ENCODE data around the gene HNF1A.
A peak's percentile ranks its signal among the peaks of the same experiment; 100 is the strongest.
"Not testable (repeated sequence)": the region's sequence is repeated elsewhere in the genome, so short reads cannot be mapped to it uniquely, and the experiment has no call there.

HNF1A gene, protein sequence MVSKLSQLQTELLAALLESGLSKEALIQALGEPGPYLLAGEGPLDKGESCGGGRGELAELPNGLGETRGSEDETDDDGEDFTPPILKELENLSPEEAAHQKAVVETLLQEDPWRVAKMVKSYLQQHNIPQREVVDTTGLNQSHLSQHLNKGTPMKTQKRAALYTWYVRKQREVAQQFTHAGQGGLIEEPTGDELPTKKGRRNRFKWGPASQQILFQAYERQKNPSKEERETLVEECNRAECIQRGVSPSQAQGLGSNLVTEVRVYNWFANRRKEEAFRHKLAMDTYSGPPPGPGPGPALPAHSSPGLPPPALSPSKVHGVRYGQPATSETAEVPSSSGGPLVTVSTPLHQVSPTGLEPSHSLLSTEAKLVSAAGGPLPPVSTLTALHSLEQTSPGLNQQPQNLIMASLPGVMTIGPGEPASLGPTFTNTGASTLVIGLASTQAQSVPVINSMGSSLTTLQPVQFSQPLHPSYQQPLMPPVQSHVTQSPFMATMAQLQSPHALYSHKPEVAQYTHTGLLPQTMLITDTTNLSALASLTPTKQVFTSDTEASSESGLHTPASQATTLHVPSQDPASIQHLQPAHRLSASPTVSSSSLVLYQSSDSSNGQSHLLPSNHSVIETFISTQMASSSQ

DNA sequence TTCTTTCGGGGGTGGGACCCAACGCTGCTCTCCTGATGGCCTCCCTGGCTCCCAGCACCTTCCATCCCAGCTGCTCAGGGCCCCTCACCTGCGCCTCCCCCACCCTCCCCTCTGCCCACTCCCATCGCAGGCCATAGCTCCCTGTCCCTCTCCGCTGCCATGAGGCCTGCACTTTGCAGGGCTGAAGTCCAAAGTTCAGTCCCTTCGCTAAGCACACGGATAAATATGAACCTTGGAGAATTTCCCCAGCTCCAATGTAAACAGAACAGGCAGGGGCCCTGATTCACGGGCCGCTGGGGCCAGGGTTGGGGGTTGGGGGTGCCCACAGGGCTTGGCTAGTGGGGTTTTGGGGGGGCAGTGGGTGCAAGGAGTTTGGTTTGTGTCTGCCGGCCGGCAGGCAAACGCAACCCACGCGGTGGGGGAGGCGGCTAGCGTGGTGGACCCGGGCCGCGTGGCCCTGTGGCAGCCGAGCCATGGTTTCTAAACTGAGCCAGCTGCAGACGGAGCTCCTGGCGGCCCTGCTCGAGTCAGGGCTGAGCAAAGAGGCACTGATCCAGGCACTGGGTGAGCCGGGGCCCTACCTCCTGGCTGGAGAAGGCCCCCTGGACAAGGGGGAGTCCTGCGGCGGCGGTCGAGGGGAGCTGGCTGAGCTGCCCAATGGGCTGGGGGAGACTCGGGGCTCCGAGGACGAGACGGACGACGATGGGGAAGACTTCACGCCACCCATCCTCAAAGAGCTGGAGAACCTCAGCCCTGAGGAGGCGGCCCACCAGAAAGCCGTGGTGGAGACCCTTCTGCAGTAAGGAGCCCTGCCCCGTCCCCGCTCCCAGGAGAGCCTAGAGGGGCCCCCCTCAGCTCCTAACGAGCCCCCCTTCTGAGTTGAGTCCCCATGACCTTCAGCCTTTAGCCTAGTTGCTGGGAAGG, at the start of gene HNF1A:
Gene HNF1A (plus strand): TSS at position 248 of the 924 bp plus-strand sequence. CDS start 226 bp downstream, at position 474.
- DNase-seq = no peak

DNA sequence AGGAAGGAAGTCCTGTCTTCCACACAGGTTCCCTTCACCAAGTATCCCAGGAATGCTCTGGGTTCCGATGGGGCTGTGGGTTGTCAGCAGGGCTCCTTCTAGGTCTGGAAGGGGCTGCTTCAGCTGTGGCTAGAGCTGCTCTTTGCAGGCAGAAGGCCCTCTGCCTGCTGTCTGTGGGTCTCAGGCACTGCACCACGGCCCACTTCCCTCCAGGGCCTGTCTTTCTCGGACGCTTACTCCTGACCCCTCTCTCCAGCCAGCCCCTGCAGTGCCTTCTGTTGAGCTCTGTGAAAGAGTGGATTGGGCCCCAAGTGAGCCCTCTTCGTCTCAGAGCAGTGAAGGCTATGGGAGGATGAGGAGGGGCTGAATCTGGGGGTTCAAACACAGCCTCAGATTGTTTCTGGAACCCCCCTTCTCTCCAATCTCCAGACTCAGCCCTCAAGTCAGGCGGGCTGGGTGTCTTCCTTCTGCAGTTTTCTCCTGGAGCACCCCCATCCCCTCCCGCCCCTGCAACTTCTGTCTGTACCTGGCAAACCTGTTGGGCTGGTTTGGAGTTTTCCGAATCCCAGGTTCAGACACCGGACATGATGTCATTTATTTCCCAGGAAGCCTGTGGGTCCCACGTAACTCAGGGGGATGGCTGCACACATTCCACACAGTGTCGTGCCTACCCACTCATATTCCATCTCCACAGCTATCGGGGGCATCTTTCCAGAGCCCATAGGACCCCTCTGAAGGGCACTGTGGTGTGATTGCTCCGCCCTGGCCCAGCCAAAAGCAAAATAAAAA, 49.3 kb upstream of the HNF1A start:
- DNase-seq = no peak

DNA sequence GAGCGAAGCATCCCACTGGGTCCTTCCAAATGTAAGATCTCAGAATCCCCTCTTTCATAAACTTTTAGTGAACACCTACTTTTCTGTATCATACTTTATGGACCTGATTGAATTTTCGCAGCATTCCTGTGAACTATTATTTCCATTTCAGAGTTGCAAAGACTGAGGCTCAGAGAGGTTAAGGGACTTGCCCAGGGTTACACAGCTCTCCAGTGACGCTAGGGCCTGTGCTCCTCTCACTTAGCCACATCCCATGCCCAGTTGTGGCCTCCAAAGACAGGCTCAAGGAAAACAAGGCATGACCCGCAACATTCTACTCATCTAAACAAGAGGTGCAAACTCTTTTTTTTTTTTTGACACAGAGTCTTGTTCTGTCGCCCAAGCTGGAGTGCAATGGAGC, 48.3 kb upstream of the HNF1A start:
- DNase-seq = no peak

DNA sequence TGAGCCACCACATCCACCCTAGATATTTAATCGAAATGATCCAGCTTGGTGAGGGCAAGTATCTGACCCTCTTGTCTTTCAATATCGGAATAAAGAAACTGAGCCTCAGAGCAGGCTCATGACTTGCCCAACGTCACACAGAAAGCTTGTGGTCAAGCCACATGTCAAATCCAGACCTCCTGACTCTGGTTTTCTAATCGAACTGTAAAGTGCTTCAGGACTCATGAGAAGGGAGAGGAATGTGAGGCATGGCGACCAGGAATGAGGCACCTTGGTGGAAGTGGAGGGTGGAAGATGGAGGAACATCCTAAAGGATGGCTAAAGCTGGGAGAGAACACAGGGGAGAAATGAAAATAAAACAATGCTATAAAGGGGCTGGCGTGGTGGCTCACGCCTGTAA, 46.3 kb upstream of the HNF1A start:
- DNase-seq = no peak

DNA sequence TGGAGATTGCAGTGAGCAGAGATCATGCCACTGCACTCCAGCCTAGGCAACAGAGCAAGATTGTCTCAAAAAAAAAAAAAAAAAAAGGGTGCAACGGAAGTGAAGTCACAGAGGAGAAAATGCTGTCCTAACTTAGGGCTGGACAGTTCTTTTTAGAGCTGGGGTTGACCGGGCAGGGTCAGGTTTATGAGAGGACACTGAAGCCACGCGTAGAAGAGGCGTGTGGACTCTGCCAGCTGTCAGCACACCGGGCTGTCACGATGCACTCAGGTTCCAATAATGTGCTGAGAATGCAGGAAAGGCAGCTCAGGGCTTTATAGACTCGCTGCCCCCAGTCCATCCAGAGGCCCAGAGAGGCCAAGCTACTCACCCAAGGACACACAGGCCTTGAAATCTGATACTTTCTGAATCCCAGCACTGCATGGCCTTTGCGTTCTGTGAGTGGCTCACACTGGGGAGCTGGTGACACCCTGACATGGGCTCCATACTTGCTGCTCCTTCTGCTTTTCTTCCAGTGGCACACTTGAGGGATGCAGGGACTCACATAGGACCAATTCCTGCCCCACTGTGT, 45.3 kb upstream of the HNF1A start:
- DNase-seq = no peak

DNA sequence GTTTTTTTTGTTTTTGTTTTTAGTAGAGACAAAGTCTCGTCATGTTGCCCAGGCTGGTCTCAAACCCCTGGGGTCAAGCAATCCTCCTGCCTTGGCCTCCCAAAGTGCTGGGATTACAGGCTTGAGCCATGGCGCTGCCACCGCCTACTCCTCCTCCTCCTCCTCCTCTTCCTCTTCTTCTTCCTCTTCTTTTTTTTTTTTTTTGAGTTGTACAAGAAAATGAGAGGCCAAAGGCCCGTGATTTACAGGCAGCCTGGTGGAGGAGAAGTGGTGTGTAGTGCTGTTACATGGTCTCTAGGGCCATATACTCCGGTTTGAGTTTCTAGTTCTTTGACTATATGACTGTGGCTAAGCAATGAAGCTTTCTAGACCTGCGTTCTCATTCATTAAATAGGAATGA, 44.6 kb upstream of the HNF1A start:
- DNase-seq = no peak

DNA sequence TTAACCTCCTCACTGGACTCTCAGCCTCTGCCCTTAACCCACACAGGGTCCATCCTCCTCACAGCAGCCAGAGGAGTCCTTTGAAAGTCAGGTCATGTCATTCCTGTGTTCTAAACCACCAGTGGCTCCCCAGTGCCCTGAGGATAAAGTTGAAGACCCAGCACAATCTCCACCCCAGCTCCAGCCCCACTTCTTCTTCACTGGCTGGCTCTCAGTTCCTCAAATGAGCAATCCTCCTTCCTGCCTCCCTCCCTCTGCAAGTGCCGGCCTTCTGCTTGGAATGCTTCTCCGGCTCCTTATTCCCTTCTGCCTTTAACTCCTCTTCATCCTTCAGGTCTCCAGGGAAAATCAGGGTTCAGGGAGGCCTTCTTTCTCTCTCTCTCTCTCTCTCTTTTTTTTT, 42.1 kb upstream of the HNF1A start:
- DNase-seq = no peak

DNA sequence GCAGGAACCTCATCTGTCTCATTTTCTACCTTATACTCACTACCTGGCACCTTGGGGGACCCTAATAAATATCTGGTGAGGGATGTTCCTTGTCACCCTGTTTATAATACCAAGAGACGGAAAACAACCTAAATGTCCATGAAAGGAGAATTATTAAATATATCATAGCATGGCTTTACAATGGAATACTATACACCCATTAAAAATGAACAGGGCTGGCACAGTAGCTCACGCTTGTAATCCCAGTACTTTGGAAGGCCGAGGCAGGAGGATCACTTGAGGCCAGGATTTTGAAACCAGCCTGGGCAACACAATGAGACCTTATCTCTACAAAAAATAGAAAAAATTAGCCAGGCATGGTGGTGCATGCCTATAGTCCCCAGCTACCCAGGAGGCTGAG, 39.8 kb upstream of the HNF1A start:
- DNase-seq = no peak

DNA sequence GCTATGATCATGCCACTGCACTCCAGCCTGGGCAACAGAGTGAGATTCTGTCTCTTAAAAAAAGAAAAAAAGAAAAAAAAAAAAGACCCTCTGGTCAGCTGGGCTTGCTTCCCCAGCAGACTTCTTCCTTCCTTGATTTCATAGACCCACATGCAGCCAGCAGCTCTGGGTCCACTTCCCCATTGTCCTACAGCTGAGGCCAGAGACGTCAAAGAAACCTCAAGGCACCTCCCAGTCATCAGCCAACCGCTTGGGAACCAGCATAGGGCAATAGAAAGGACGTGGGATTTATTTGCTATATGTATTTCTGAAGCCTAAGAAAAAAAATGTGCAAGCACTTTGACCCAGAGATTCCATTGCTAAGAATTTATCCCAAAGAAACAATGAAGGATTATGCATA, 38.8 kb upstream of the HNF1A start:
- no peak for DNase-seq

DNA sequence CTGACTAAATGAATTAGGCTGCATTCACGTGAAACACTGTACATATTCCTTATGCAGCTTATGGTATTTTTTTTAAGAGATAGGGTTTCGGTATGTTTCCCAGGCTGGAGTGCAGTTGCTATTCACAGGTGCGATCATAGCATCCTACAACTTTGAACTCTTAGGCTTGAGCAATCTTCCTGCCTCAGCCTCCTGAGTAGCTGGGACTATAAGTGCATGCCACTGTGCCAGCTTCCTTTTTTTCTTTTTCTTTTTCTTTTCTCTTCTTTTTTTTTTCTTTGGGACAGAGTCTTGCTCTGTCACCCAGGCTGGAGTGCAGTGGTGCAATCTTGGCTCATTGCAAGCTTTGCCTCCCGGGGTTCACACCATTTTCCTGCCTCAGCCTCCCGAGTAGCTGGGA, 38.3 kb upstream of the HNF1A start:
- DNase-seq = no peak

DNA sequence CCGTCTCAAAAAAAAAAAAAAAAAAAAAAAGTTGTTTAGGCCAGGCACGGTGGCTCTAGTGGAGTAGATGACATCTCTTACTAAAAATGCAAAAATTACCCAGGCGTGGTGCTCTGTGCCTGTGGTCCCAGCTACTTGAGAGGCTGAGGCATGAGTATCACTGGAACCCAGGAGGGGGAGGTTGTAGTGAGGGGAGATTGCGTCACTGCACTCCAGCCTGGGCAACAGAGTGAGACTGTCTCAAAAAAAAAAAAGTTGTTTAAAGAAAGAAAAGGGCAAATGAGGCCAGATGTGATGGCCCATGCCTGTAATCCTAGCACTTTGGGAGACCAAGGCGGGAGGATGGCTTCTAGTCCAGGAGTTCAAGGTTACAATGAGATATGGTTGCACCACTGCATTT, 37.5 kb upstream of the HNF1A start:
- DNase-seq = peak; percentile 69

DNA sequence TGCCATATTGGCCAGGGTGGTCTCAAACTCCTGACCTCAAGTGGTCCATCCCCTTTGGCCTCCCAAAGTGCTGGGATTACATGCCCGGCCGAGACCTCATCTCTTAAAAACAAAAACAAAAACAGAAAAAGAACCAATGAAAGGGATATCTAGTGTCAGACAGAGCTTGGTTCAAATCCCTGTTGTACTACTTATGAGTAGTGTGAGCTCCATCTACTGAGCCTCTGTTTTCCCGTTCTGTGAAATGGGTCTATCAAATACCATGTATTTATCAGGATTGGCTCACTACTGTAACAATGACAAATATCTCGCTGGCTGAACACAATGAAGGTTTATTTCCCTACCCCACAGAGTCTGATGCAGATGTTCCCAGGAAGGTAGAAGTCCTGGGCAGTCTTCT, 36.9 kb upstream of the HNF1A start:
- DNase-seq = no peak

DNA sequence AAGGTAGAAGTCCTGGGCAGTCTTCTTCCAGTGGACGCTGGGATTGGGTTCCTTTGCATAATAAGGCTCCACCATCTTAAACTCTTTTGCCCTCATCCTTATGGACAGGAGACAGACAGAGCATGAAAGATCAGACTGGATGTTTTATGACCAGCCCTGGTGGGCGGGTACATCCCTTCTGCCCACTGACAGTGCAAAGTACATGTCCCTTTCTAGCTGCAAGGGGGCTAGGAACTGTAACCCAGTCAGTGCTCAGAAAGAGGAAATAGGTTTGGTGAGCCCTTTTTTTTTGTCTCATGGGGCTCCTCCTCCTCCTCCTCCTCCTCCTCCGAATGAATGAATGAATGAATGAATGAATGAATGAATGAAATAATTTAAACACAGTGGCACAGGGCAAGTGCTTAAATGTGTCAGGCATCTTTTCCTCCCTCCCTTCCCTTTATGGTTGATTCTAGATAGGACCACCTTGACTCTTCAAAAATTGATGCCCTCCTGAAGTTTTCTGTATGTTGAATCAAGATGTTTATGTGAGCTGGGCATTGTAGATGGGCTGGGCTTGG, 36.4 kb upstream of the HNF1A start:
- DNase-seq = no peak

DNA sequence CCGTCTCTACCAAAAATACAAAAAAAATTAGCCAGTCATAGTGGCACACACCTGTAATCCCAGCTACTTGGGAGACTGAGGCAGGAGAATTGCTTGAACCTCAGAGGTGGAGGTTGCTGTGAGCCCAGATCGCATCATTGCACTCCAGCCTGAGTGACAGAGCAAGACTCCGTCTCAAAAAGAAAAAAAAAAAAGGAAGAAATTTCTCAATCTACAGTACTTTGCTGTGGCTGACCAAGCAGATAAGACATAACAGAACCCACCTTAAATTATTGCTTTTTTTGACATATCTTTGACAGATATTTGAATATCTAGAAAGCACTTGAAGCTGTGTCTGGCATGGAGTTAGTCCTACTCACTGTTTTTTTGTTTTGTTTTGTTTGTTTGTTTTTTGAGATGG, 34.9 kb upstream of the HNF1A start:
- DNase-seq = no peak

DNA sequence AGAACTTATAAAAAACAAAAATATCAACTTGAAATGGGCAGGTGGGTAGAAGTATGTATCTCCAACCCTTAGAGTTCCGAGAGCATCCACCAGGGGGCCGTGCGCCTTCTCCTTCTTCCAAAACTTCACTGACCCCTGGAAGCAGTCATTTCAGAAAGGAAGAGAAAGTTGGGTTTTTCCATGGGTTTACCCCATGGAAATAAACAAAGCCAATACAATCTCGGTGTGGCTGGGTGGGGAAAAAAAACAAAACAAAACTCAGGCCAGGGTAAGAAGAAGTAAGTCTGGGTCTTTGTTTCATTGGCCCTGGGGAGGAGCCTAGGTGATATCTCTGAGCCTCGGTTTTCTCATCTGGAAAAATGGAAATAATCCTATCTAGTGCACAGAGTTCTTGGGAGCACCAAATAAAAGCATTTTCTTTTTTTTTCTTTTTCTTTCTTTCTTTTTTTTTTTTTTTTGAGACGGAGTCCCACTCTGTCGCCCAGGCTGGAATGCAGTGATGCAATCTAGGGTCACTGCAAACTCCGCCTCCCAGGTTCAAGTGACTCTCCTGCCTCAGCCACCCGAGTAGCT, 33.6 kb upstream of the HNF1A start:
- DNase-seq = peak; percentile 28

DNA sequence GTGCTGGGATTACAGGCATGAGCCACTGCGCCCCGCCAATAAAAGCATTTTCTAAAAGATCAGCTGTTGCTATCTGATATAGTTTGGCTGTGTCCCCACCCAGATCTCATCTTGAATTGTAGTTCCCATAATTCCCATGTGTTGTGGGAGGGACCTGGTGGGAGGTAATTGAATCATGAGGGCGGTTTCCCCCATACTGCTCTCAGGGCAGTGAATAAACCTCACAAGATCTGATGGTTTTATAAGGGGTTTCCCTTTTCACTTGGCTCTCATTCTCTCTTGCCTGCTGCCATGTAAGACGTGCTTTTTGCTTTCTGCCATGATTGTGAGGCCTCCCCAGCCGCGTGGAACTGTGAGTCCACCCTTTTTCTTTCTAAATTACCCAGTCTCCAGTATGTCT, 32.8 kb upstream of the HNF1A start:
- DNase-seq = not testable (repeated sequence)

DNA sequence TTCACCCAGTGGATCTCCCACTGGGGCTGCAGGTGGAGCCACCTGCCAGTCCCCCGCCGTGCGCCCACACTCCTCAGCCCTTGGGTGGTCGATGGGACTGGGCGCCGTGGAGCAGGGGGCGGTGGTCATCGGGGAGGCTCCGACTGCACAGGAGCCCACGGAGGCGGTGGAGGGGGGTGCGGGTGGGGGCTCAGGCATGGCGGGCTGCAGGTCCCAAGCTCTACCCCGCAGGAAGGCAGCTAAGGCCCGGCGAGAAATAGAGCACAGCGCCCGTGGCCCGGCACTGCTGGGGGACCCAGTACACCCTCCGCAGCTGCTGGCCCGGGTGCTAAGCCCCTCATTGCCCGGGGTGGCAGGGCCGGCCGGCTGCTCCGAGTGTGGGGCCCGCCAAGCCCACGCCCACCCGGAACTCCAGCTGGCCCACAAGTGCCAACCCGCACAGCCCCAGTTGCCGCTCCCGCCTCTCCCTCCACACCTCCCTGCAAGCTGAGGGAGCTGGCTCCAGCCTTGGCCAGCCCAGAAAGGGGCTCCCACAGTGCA, 28.0 kb upstream of the HNF1A start:
- not testable (repeated sequence) for DNase-seq

DNA sequence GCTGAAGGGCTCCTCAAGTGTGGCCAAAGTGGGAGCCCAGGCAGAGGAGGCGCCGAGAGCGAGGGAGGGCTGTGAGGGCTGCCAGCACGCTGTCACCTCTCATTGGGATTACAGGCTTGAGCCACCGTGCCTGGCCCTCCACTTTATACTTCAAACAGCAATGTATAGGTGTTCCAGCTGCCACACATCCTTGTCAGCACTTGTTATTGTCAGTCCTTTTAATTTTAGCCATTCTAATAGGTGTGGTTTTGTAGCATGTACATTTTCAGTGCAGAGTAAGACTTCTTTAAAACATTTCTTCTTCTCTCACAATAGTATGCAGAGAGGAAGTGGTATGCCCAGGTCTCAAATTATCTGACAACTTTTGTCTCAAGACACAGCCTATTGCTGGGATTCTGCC, 27.5 kb upstream of the HNF1A start:
- no peak for DNase-seq

DNA sequence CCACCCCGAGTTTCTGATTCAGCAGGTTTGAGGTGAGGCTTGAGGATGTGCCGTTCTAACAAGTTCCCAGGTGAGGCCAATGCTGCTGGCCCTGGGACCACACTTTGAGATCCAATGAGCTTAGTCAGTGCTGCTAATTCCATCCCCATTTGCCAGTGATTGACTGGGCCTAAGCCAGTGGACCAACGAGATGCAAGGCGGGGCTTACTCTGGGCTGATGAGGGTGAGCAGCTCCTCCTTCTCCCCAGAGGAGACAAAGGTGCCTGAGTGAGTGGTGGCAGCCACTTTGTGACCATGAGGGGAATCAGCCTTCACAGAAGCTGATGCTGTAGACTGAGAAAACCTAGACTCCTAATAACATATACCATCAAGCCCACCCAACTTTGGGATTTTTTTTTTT, 23.1 kb upstream of the HNF1A start:
- no peak for DNase-seq

DNA sequence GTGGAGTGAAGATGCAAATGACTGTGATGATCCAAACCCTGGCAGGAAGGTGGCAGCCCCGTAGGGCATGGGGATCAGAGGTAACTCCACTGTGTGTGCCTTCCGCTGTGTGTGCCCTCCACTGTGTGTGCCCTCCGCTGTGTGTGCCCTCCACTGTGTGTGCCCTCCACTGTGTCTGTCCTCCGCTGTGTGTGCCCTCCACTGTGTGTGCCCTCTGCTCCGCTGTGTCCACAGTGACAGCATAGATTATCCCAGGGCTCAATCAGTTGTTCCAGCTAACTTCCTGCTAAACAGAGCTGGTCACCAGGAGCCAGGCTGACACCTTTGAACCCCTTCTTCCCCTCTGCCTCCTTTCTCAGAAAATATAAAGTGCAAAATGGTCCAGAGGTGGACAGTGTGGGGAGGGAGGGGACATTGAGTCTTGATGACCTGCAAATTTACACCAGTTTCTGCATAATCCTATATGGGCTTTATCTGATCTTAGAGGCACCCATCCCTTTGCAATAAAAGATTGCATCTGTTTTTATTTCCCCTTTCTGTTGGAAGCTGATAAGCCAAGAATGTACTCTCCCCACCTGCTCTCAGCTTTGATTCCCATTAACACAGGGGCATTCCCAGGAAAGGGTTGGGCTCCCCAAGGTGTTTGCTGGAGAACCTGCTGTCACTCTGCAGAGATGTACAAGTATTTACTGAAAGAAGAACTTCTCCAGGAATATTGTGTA, 21.6 kb upstream of the HNF1A start:
- DNase-seq = no peak
